Measurements from ENCODE around the gene ZMYM3.

GRCh38 chrX:71224098-71224708, 29.7 kb downstream of the ZMYM3 start:
- no peak for TF ChIP-seq CTCF (IDR thresholded peaks at IDR 0.05)
- TF ChIP-seq POLR2A (IDR thresholded peaks at IDR 0.05), result no peak
